ENCODE measurements around the gene OTUD3. TPM values are rescaled to one million over a fixed set of nuclear protein-coding genes. Genes with fewer than 3 reads are reported as not detected.

OTUD3 gene
- total RNA-seq, 1 donor from 2014 or later: 4.9 TPM

- Histone ChIP-seq H3K36me3 (no peaks in the 10 kb centered on the region), H3K27ac (no peak overlapping the region), H3K9me3 (peaks cover 4% of the 10 kb centered on the region), H3K27me3 (no peaks in the 10 kb centered on the region), H3K4me1 (no peaks in the 10 kb centered on the region), H3K4me3 (no peak overlapping the region)
- TF ChIP-seq POLR2A (IDR thresholded peaks at IDR 0.05) (no peak), POLR2AphosphoS5 (IDR thresholded peaks at IDR 0.05; ENCODE audit: insufficient read depth in 1 of 2, low read depth in 1 of 2) (no peak)
- TF ChIP-seq, protein P1, sequence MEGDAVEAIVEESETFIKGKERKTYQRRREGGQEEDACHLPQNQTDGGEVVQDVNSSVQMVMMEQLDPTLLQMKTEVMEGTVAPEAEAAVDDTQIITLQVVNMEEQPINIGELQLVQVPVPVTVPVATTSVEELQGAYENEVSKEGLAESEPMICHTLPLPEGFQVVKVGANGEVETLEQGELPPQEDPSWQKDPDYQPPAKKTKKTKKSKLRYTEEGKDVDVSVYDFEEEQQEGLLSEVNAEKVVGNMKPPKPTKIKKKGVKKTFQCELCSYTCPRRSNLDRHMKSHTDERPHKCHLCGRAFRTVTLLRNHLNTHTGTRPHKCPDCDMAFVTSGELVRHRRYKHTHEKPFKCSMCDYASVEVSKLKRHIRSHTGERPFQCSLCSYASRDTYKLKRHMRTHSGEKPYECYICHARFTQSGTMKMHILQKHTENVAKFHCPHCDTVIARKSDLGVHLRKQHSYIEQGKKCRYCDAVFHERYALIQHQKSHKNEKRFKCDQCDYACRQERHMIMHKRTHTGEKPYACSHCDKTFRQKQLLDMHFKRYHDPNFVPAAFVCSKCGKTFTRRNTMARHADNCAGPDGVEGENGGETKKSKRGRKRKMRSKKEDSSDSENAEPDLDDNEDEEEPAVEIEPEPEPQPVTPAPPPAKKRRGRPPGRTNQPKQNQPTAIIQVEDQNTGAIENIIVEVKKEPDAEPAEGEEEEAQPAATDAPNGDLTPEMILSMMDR (IDR thresholded peaks at IDR 0.05): no peak
- DNase-seq (ENCODE audit: extremely low spot score in 2 of 2): no peak
- intact Hi-C loops (cut with DNase I): no loop called here
These were observed 50.7 kb downstream of the OTUD3 start for GRCh38 chr1:19932866-19933265.

DNA sequence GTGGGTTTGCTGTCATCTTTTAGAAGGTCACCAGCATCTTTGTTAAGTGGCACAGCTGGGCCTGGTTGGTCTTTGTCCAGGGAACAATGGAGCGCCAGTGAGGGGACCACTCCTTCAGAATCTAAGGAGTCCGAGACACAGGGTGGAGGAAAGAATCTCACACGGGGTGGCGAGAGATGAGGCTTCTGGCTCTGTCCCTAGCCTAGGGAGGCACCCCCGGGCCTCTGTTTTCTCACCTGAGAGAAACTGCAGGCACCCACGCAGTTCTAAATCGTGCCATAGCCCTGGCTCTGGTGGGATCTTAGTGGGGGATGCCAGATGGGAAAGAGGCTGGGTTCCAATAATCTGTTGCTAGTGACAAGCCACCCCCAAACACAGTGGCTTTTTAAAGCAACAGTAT is 52.1 kb downstream of the OTUD3 start:
- Histone ChIP-seq H3K4me1 (no peaks in the 10 kb centered on the region), H3K4me3 (no peak overlapping the region), H3K9me3 (peaks cover 4% of the 10 kb centered on the region), H3K27me3 (no peaks in the 10 kb centered on the region), H3K36me3 (no peaks in the 10 kb centered on the region), H3K27ac (no peak overlapping the region)
- TF ChIP-seq POLR2A (IDR thresholded peaks at IDR 0.05): no peak
- TF ChIP-seq POLR2AphosphoS5 (IDR thresholded peaks at IDR 0.05; ENCODE audit: insufficient read depth in 1 of 2, low read depth in 1 of 2): no peak
- TF ChIP-seq, protein P1 (IDR thresholded peaks at IDR 0.05): no peak
- no peak for DNase-seq (ENCODE audit: extremely low spot score in 2 of 2)
- intact Hi-C loops (cut with DNase I): no loop called here

DNA sequence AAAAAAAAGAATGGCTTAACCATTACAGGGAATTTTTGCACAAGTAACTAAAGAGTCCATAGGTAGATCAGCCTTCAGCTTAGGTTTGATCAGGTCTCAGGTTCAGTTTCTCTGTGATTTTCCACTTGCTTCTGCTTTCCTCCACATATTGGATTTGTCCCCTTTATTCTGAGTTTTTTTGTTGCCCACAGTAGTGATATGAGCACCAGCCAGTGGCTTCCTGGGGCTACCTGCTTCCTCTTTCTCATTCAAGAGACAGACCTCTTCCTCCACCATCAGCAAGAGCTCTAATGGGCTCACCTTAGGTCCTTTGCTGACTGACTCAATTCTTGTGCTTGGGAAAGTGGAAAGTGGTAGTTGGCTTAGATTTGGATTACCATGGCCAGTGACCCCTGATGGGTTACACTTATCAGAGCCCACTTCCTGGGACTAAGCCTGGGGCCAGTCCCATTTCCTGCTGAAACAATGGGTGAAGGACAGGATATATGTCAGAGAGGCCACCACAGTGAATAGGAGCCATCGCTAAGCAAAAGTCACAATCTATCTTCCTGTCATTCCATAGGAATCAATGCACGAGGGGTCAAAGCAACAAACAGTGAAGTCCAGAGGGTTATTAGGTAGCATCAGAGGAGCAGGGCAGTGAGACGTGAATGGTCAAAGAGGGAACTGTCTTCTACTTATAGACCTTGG is 54.0 kb downstream of the OTUD3 start:
- no peak for TF ChIP-seq POLR2A (IDR thresholded peaks at IDR 0.05)
- TF ChIP-seq POLR2AphosphoS5 (IDR thresholded peaks at IDR 0.05; ENCODE audit: insufficient read depth in 1 of 2, low read depth in 1 of 2): no peak
- TF ChIP-seq, protein P1 (IDR thresholded peaks at IDR 0.05): no peak
- no peaks in the 10 kb centered on the region for H3K36me3 ChIP-seq
- intact Hi-C loops (cut with DNase I): no loop called here
- no peaks in the 10 kb centered on the region for H3K27me3 ChIP-seq
- no peaks in the 10 kb centered on the region for H3K4me1 ChIP-seq
- H3K9me3 ChIP-seq: peaks cover 4% of the 10 kb centered on the region
- H3K27ac ChIP-seq: no peak overlapping the region
- no peak for DNase-seq (ENCODE audit: extremely low spot score in 2 of 2)
- no peak overlapping the region for H3K4me3 ChIP-seq

DNA sequence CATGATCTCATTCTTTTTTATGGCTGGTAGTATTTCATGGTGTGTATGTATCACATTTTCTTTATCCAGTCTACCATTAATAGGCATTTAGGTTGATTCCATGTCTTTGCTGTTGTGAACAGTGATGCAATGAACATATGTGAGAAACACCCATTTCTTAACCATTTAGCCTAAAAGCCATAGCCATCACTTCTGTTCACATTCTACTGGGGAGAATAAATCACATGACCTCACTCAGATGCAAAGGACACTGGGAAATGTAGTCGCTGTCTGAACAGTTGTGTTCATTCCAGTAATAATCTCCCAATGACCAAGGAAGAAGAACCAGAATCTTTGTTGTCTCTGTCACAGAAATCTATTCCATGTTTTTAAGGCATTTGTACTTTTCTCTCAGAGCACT is 56.3 kb downstream of the OTUD3 start:
- Histone ChIP-seq H3K27me3 (no peaks in the 10 kb centered on the region), H3K36me3 (no peaks in the 10 kb centered on the region), H3K27ac (no peak overlapping the region), H3K4me3 (no peak overlapping the region), H3K9me3 (no peaks in the 10 kb centered on the region), H3K4me1 (no peaks in the 10 kb centered on the region)
- intact Hi-C loops (cut with DNase I): no loop called here
- no peak for DNase-seq (ENCODE audit: extremely low spot score in 2 of 2)
- no peak for TF ChIP-seq POLR2AphosphoS5 (IDR thresholded peaks at IDR 0.05; ENCODE audit: insufficient read depth in 1 of 2, low read depth in 1 of 2)
- TF ChIP-seq, protein P1 (IDR thresholded peaks at IDR 0.05): no peak

DNA sequence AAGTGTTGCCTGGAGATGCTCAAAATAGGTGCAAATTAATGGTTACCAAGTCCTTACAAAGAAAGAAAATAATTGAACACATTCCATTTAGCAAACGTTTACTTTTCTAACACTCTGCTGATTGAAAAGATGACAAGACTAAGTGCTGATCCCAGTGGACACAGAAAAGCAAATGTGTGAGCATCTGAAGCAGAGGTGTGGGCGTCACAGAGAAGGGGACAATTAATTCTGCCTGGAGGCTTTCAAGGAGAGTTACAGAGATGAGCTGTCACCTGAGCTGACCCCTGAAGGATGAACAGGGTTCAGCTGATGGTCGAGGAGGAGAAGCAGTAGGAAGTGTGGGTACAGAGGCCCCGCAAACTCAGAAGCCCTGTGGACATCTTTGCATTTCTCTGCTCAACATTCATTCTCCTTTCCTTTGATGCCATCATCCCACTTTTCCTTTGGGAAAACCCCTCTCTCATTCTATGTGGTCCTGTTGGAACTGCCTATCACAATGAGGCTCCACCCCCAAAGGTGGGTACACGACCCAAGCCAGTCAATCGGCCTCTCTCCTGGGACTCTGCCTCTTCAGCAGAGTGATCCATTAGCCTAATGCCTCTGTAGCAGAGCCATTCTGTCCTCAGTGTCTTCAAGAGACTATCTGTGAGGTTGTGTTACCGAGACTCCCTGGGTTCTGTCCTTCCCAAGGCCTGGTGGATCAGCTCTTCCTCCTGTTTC is 58.5 kb downstream of the OTUD3 start:
- no peaks in the 10 kb centered on the region for H3K27me3 ChIP-seq
- H3K36me3 ChIP-seq: no peaks in the 10 kb centered on the region
- no peak overlapping the region for H3K4me3 ChIP-seq
- H3K9me3 ChIP-seq: no peaks in the 10 kb centered on the region
- H3K27ac ChIP-seq: no peak overlapping the region
- intact Hi-C loops (cut with DNase I): no loop called here
- TF ChIP-seq POLR2AphosphoS5 (IDR thresholded peaks at IDR 0.05; ENCODE audit: insufficient read depth in 1 of 2, low read depth in 1 of 2) (no peak), POLR2A (IDR thresholded peaks at IDR 0.05) (no peak)
- TF ChIP-seq, protein P1 (IDR thresholded peaks at IDR 0.05): no peak
- no peaks in the 10 kb centered on the region for H3K4me1 ChIP-seq
- no peak for DNase-seq (ENCODE audit: extremely low spot score in 2 of 2)
